RPMI7951 (cell line): ENCODE measurements around the gene CTNNA3. TPM values are rescaled to one million over a fixed set of nuclear protein-coding genes. Genes with fewer than 3 reads are reported as not detected.

Experiments used
- DNase-seq: peaks from one replicate; pipeline ENCODE4 v3.0.0-alpha.2; 2012; ENCODE audit warnings: low read depth
- total RNA-seq: library from RNA; depleted of rRNA; stranded (reverse); fragments of >200 nt; shearing (Covaris generic); gene quantifications from 2 replicates; pipeline ENCODE4 v1.2.3, GENCODE V29; 2014

Gene CTNNA3
- total RNA-seq, 1 experiment from 2014 or later = not detected

- peak; percentile 39 for DNase-seq
Measured at GRCh38 chr10:66931340-66931948, 764.6 kb downstream of the CTNNA3 start.

GRCh38 chr10:66929375-66929774 lies 766.6 kb downstream of the CTNNA3 start:
- no peak for DNase-seq

- no peak for DNase-seq
Measured at GRCh38 chr10:66928776-66929175, 767.2 kb downstream of the CTNNA3 start.

GRCh38 chr10:66927971-66928770 lies 767.8 kb downstream of the CTNNA3 start:
- DNase-seq = no peak

GRCh38 chr10:66927251-66927935 lies 768.6 kb downstream of the CTNNA3 start:
- no peak for DNase-seq

GRCh38 chr10:66926841-66927240 lies 769.2 kb downstream of the CTNNA3 start:
- DNase-seq = no peak

- DNase-seq = peak; percentile 58
Measured at GRCh38 chr10:66925896-66926715, 769.9 kb downstream of the CTNNA3 start, which contains the start of gene LRRTM3. TSS of gene LRRTM3 (plus strand) at chr10:66926036.

- DNase-seq = no peak
Measured at GRCh38 chr10:66925373-66925772, 770.6 kb downstream of the CTNNA3 start.

- no peak for DNase-seq
Measured at GRCh38 chr10:66924674-66925345, 771.2 kb downstream of the CTNNA3 start.

GRCh38 chr10:66919248-66919647 lies 776.7 kb downstream of the CTNNA3 start:
- DNase-seq = no peak

- DNase-seq = no peak
Measured at GRCh38 chr10:66917104-66917503, 778.9 kb downstream of the CTNNA3 start.

- no peak for DNase-seq
Measured at GRCh38 chr10:66916030-66916429, 780.0 kb downstream of the CTNNA3 start.

- no peak for DNase-seq
Measured at GRCh38 chr10:66910671-66911070, 785.3 kb downstream of the CTNNA3 start.

- no peak for DNase-seq
Measured at GRCh38 chr10:66892871-66893270, 803.1 kb downstream of the CTNNA3 start.

GRCh38 chr10:66888237-66888636 lies 807.8 kb downstream of the CTNNA3 start:
- DNase-seq = no peak

- no peak for DNase-seq
Measured at GRCh38 chr10:66886848-66887247, 809.1 kb downstream of the CTNNA3 start.

- no peak for DNase-seq
Measured at GRCh38 chr10:66882271-66882670, 813.7 kb downstream of the CTNNA3 start.

GRCh38 chr10:66881814-66882213 lies 814.2 kb downstream of the CTNNA3 start:
- no peak for DNase-seq

GRCh38 chr10:66880826-66881225 lies 815.2 kb downstream of the CTNNA3 start:
- DNase-seq = no peak

GRCh38 chr10:66880292-66880691 lies 815.7 kb downstream of the CTNNA3 start:
- no peak for DNase-seq

- DNase-seq = no peak
Measured at GRCh38 chr10:66877361-66877760, 818.6 kb downstream of the CTNNA3 start.
